ENCODE data around the gene RIMS3.

DNA sequence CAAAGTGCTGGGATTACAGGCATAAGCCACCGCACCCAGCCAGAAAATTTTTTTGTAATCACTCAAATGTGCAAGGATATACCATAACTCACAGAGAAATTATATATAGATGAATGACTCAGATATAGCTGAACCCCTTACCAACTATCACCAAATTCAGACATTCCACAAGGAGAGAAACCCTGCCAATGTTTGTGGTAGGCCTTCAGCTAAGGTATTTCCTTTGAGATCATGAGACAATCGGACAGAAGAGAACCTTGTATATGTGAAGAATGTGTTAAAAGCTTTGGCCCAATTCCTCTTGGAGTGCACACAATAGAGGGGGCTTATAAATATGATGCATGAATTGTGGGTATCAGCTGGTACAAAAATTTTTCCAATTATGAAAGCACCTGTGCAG, 83.4 kb downstream of the RIMS3 start:
- TF ChIP-seq CTCF (optimal IDR thresholded peaks at IDR 0.05 in 1 of 3, IDR thresholded peaks at IDR 0.05 in 1 of 3, conservative IDR thresholded peaks at IDR 0.05 in 1 of 3; ENCODE audit: extremely low read depth in 1 of 3, insufficient read depth in 2 of 3, low read length in 3 of 3): no peak
- no peak for TF ChIP-seq EZH2 (IDR thresholded peaks at IDR 0.05; ENCODE audit: low read length)

Data from keratinocyte (primary cell).